T follicular helper cell (primary cell): Measurements from ENCODE around the gene LAMB4.

Experiments
- DNase-seq: peaks from one replicate; pipeline ENCODE4 v3.0.0-alpha.2; 2020; ENCODE audit warnings: low read depth

LAMB4 gene

DNA sequence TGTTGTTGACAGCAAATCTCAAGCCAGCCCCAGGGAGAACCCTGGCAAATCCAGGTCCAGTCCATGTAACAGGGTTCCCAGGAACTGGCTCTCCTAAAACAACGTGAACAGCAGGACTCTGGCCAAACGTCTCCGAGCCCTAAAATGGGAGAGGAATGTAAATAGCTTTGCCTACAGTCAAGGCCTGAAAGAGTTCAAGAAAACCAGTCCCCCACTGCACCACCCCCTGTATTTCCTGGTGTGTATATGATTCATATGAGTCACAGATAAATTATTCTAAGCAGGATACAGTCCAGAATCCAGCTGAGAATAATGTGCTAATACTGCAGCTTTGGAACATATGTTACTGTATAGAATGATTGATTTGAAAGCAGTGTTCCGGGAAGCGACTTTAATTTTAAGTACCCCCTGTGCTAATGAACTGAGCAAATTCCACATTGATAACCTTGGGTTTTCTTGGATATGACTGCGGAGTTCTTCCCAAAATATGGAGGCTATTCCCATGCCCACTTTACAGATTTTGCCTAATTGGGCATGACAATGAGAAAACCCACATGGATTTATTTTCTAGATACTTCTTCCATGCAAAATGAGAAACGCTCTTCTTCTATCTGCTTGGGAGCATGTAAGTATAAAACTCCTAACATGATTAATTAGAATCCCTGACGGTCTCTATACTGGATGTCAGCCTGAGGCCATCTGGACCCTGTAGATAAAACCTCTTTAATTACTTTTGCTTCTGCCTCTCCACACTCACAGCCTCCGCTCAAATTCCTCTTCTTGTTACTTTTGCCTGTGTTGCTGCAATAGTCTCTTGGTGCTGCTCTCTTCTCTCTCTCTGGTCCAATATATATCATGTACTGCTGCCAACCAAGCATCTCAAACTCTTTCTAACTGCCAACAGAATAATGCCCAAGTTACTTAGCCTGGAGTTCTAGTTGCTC, 50.2 kb downstream of the LAMB4 start:
- DNase-seq, result no peak

DNA sequence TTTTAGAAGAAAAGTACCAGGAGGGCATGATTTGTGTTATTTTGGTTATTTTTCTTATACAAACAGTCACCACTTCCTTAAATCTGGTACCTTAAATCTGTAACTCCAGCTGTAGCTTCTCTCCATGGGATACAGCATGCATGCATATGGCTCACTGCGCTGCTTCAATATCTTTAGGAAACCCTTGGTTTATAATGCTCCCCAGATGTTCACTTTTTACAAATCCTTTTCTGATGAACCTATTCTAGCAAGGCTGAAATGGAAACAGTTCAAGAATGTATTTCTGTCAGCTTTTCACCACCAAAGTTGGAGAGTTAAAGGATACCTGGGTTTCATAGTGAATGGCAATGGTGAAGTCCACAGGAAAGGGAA, 50.9 kb downstream of the LAMB4 start:
- no peak for DNase-seq

DNA sequence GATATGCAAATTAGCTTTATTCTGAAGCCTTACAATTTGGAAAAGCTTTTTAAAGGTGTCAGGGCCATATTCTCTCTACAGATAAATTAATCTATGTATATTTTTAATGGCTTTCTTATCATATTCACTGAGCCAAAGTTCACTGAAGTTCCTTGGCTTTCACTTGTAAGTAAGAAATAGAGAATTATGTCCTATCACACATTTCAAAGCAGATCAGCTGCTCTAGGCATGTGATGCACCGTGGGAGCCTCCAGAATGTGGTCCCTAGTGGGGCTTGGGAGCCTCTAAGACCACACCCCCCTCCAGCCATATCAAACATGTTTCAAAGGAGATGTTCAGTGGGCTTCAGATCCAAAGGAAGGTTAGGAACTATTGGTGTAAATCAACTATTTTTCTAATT, 51.5 kb downstream of the LAMB4 start:
- DNase-seq, result no peak

DNA sequence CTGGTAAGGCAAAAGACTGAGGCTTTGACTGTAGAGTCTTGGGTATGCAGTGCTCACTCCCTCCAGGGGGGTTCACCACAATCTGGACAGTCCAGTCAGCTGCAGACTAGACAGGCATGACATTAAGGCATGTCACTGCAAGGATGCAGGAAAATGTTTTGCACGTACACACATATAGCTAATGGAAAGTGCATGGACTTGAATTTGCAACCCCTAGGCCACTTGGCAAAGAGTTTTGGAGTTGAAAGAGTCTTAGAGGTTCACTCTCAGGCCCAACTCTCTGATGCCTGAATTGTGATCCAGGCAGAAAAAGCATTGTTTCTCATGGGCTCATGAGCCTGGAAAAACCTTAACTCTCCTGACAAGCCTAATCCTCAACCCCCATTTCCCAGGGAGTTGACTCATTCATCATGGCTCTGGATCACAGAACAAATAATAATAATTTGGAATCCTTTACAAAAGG, 51.9 kb downstream of the LAMB4 start:
- DNase-seq, result no peak

DNA sequence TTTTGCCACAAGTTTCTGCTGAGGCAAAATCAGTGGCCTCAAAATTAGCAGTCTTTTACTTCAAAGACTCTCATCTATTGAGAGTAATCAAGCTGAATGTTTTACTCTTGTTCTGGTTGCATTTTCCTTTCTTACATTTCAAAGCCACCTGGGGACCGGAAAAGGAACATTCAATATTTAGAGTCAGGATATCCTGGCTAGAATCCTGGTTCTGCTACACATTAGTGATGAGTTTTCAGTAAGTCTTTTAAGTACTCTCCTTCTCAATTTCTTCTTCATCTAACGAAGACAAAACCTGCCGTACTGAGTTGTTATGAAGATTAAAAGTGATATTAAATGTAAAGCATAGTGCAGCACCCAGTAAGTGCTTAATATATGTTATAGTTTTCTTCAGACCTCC, 52.5 kb downstream of the LAMB4 start:
- no peak for DNase-seq

DNA sequence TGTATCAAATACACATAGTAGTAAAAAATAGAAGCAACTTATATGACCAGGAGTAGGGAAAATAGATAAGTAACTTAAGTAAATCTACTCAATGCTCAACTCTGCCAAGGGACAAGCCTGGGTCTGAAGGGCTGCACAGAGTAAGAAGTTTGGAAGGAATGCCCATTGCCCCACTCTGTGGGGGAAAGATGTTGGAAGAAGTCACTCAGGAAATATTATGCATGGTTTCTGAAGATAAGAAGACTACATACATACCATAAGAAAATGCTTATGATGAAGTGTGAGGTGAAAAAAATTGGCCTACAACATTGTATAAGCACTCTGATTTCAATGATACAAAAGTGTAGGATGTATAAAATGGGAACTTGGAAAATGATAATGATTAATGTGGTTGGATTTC, 54.0 kb downstream of the LAMB4 start:
- DNase-seq, result no peak

DNA sequence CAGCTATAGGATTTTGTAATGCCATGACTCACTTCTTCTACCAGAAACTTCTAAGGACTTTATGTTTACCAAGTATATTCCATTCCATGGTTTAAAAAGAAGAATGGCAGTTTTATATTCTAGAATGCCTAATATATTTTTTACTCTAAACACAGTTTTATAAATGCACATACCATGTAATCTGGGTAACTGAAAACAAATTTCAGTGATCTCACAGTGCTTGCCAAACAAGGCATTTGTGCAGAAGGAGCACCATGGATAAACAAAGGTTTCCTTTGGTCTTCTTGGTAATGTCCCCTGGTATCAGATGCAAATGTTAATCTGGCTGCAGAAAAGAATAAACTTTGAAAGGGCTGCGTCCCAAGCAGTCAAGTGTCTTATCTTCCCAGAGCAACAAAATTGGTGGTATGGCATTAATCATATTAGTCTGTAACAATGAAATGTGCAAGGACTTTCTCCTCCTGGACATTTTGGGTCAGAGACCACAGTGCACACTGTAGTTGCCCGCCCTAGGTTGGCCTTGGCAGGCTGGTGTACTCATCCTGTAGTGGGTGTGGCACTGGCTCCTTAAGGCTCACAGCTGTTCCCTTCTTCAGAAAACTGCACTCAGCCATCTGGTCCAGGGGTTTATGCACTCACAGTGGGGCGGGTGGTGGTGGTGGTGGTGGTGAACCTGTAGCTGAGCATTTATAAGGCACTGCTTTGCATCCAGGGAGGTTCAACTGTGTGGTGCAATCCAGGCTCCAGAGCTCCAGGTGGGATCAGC, 56.7 kb downstream of the LAMB4 start:
- DNase-seq, result no peak

DNA sequence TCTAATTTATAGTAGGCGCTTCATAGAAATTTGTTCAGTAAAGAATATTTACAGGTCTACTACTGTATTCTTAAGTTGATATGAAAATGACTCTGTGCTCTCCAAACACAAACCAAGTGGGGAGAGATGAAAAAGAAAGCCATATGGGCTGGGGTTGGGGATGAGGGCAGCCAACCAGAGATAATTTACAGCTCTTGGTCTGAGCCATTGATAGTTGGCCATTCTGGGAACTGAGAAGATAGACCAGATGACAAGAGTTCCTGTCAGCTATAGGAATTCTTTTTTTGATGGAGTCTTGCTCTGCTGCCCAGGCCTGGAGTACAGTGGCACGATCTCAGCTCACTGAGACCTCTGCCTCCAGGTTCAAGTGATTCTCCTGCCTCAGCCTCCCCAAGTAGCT, 57.4 kb downstream of the LAMB4 start:
- no peak for DNase-seq

DNA sequence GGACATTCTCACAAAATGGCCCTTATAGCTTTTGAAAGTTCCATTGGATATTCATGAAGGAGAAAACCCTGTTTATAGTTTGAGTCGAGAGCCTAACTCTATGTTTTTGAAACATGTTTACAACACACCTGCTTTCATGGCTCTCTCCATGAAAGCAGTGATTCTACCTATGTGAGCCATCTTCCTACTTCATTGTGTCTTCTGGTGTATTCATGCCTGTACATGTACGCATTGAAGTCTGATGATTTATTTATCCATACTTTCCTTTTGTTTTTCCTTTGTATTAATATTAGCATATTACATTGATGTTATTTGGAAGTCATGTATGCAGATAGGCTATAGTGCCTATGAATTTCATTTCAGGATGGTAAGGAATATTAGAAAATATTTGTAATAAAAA, 58.0 kb downstream of the LAMB4 start:
- DNase-seq, result no peak

DNA sequence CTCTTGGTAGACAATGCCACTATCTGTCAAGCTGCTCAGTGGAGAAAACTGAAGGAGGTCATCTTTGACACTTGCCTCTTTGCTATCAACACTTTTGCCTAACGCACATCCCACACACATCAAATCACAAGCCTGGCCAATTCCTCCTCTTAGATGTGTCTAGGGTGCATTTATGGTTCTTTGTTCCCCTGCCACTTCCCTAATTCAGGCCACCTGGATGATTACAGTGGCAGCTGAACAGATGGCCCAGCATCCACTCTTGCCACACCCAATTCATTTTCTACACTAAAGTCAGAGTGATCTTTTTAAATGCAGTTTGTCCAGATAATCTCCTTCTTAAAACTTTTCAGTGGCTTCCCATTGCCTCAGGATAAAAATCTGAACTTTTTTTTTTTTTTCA, 58.6 kb downstream of the LAMB4 start:
- no peak for DNase-seq

DNA sequence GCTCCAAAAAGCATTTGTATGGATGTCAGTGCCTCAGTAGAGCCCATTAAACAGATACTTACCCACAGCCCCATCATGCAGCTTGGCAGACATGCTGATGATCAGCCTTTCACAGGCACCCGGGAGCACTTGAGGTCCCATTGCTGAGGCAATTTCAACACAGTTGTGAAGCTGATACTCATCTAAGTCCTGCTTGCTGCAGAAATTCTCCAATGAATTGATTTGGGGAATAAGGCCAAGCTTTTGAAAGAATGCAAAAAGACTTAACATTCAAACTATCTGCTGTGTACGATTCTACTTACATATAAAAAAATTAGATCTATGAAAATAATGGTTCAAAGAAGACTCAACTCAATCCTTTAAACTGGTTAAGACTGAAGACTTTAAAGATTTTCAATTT, 60.5 kb downstream of the LAMB4 start:
- DNase-seq, result no peak

DNA sequence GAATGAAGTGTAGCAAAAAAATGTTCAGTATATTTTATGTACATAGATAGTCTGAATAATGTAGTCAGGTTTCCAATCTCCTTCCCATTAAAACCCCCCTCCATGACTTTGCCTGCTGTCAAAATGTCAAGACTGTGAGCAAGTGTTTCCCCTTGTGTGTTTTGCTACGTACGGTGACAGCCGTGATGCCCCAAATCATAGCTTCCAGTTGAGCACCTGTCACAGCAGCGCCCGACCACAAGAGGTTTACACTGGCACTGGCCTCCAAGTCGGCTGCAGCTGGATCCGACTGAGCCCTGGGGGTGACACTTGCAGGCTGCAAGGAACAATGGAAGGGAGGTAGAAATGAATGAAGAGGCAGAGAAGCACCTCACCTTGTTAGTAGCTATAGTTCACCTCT, 62.3 kb downstream of the LAMB4 start:
- DNase-seq, result no peak

DNA sequence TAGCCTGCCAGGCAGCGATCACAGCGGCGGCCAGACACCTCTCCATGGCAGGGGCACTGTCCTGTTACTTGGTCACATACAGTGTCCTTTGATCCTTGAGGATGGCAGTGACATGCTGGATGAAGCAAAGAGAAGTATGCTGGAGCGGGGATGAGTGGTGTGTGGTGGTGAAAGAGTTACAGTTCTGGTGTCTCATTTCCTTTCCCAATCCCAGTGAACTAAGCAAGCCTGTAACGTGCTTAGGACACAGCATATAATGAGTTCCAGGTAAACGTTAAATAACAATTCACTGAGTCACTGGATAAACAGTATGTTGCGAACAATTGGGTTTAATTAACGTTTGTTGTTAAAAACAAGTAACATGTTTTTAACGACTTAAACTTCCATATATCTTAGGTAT, 63.7 kb downstream of the LAMB4 start:
- no peak for DNase-seq

DNA sequence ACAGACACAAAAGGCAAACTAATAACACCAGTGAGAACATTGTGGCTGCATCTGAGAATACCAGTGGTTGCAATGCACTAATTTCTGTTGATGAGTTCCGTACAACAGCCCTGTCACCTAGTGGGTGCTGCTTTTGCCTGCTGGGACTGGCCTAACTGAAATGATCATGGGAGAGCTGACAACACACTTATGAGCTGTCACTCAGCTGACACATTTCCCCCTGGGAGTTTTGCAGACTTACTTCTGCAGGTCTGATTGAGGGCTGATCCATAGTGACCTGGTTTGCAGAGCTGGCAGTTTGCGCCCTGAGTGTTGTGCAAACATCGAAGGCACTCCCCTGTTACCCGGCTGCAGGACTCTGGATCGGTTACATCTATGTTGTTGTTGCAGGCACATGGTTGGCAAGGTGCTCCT, 66.6 kb downstream of the LAMB4 start:
- DNase-seq, result no peak

DNA sequence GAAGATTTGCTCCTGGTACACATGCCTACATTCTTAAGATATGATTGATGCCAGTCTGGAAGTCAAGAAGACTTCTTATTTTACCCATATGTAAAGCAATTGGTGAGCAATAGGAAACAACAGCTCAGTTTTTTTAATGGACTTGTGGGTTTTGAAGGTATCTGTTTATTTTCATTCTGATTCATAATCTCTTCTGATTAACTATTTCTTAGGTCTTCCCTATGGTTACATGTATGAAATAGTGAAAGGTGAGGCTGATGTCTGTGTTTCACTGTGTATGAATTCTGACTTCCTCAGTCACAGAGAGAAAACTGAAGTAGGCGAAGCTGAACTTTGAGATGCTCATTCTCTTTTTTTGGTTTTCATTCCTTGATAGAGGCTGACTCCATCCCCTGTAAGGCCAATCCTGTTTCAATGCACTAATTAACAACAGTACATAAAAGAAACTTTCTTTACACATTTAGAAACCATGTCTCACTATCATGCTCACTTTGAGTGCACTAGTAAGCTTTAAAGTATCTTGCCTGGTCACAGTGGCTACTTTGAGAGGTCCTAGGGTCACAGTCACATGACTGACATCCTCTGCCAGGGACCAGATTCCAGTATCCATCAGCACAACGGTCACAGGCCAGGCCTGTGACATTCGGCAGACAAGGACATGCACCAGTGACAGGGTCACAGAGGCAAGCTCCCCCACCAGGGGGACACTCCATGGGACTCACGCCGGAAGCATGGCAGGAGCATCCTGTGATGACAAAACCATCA, 67.7 kb downstream of the LAMB4 start:
- no peak for DNase-seq

DNA sequence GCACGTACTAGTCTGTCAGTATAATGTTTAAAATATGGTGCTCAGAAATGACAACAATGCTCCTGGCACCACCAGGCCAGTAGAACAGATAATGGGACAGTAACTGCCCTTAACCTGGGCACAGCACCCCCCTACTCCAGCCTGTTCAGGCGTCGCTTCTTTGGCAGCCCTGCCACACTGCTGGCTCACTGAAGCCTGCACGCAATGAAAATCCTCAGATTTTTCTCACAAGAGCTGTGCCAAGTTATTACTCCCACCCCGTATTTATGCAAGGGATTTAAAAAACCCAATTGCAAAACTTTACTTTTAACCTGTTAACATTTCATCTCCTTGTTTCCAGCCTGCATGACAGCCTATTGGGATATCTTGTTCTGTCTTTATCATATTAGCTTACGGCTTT, 70.6 kb downstream of the LAMB4 start:
- DNase-seq, result no peak

DNA sequence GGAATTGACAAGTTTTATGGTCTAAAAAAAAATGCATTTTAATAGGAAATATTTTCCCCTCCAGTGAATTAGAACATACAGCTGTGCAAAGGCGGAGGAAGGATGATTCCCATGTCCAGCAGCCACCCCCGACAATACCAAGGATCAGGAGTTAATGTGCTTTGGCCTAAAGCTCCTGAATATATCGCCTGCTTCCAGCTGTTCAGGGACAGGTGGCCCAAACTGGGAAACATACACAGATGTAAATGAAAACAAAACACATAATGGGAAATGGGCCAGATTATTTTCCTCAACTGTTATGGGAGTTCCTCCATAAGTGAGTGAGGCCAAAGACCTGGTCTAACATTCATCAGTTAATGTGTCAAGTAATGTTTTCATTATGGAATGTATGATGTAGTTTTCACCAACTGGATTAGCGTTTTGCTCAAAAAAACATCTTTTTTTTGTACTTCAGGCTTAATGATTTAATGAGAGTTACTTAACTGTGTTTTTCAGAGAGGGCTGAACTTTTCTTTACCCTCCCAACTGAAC, 72.1 kb downstream of the LAMB4 start:
- DNase-seq, result no peak

DNA sequence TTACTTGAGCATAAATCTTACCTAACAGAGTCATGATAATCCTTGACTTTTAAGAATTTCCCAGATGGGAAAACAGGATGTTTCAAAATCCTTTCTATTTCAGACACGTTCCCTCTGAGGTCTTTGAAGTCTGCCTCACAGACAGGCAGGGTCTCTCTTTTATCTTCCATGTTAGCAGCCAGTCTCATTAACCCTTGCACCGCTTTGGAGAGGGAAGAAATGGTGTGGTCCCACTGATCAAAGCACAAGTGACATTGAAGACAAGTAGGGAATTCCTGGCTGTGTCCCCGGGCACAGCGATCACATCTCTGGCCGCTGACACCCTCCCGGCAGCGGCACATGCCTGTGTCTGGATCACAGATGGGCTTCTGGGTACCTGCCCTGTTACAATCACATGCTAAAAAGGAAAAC, 74.5 kb downstream of the LAMB4 start:
- no peak for DNase-seq

DNA sequence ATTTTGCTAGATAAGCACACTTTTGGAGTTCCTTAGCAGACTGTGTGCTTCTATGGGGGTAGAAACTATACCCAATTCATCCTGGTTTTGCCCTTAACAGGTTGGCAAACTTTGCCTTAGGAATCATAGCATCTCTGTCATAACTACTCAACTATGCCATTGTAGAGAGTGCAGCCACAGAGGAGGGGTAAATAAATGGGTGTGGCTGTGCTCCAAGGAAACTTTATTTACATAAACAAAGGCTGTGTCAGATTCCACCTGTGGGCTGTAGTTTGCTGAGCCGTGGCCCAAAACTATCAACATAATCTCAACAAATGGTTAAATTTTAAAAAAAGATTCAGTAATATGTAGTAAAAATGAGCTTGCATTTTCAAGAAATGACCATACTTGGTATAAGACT, 75.6 kb downstream of the LAMB4 start:
- DNase-seq, result no peak

DNA sequence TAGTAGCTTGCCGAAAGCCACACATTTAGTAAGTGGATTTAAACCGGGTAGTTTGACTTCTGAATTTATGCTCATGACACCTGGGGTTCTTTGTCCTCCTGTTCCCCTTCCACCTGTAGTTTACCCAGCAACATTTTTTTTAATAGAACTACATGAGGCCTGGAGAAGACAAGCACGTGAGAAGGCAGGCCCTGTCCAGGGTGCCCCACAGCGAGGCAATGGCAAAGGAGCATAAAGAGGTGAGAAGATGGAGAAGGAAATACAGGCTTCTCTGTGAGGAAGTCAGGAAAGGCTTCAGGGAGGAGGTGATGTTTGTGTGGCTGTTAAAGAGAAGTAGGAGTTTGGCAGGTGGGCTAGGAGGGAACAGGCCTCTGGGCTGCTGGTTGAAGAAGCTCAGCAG, 76.9 kb downstream of the LAMB4 start:
- no peak for DNase-seq

DNA sequence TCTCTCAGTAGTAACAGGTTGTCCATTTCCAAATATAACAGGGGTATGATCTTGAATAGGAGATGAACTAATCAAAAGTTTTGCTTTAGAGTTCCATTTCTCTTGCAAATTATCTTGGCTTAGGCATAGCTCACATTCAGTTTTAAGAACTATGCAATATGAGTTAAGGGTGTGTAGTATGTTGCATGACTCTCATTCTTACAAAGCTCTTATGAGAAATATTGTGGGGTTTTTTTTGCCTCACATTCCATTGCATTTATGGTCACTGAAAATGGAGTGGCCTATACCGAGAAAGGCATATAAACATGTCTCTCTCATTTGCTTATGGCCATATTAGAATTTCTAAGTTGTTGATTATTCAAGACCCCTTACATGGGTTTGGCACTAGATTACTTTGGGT, 78.7 kb downstream of the LAMB4 start:
- no peak for DNase-seq

DNA sequence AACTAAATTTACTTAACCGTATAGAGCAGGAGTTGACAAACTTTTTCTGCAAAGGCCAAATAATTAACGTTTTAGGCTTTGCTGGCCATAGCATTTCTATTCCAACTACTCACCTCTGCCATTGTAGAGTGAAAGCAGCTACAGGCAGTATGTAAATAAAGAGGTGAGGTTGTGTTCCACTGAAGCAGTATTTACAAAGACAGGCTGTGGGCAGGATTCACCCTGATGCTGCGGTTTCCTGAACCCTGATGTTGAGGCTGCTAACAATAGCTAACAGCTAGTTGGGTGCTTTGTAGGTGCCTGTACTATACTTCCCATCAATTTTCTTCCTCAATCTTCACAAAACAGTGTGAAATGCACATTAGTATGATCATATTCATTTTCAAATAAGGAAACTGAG, 80.2 kb downstream of the LAMB4 start:
- DNase-seq, result no peak
